ENCODE results near the gene RAD18.

DNA sequence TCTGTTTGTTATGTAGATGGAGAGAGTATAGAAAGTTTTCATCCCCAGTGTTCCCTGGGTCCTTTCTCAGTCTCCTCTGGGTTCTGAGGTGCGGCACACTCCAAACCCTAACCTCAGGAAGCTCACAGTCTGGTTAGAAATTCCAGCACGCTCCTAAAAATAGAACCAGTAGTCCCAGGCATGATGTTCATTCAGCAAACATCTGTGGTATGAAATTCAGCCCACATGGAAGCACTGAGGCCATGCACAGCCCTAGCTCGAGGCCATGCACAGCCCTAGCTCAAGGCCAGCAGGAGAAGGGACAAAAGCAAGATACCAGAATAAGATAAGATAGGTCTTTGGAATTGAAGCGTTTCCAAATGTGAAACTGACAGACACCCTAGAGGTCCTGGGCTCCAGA lies 111.6 kb downstream of the RAD18 start:
- TF ChIP-seq POLR2A (IDR thresholded peaks at IDR 0.05) (no peak), EP300 (IDR thresholded peaks at IDR 0.05) (no peak)
- TF ChIP-seq, protein P1, sequence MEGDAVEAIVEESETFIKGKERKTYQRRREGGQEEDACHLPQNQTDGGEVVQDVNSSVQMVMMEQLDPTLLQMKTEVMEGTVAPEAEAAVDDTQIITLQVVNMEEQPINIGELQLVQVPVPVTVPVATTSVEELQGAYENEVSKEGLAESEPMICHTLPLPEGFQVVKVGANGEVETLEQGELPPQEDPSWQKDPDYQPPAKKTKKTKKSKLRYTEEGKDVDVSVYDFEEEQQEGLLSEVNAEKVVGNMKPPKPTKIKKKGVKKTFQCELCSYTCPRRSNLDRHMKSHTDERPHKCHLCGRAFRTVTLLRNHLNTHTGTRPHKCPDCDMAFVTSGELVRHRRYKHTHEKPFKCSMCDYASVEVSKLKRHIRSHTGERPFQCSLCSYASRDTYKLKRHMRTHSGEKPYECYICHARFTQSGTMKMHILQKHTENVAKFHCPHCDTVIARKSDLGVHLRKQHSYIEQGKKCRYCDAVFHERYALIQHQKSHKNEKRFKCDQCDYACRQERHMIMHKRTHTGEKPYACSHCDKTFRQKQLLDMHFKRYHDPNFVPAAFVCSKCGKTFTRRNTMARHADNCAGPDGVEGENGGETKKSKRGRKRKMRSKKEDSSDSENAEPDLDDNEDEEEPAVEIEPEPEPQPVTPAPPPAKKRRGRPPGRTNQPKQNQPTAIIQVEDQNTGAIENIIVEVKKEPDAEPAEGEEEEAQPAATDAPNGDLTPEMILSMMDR (IDR thresholded peaks at IDR 0.05) = no peak

All from sigmoid colon (tissue), 4 donors.